Epithelial cell of esophagus (primary cell): ENCODE measurements around the gene AHI1.

Experiments used
- DNase-seq: peaks from one replicate; pipeline ENCODE4 v3.0.0; 2010; ENCODE audit warnings: low read depth
- H3K4me3 ChIP-seq: 2 replicates; pipeline ENCODE4 v1.5.1; 2011; ENCODE audit warnings: mild to moderate bottlenecking, low read length, control low read depth
- CTCF ChIP-seq: IDR thresholded peaks from 2 replicates; pipeline ENCODE4 v1.5.1; 2011; ENCODE audit warnings: low read depth, mild to moderate bottlenecking, low read length, control low read depth, inconsistent platforms; ENCODE audit not compliant: insufficient read depth; ENCODE audit errors: missing control alignments

Gene AHI1

DNA sequence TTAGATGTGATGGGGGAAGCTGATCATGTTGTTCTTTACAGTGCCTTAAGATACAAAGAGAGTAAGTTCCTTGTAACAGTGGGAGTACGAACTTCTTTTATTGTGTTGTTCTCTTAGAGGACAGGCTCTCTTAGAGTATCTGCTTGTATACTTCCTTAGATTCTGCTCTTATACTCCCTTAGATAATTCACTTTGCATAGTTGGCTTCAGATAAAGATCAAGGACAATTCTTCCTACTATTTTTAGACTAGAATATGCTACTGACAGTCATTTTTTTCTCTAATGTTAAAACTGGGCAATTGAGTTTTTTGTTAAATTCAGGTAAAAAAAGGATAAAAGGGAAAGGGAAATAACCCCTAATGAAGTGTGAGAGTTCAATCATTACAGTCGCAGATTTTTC, 177.7 kb downstream of the AHI1 start:
- no peak for DNase-seq
- H3K4me3 ChIP-seq, result no peak overlapping the region
- TF ChIP-seq CTCF, result no peak

DNA sequence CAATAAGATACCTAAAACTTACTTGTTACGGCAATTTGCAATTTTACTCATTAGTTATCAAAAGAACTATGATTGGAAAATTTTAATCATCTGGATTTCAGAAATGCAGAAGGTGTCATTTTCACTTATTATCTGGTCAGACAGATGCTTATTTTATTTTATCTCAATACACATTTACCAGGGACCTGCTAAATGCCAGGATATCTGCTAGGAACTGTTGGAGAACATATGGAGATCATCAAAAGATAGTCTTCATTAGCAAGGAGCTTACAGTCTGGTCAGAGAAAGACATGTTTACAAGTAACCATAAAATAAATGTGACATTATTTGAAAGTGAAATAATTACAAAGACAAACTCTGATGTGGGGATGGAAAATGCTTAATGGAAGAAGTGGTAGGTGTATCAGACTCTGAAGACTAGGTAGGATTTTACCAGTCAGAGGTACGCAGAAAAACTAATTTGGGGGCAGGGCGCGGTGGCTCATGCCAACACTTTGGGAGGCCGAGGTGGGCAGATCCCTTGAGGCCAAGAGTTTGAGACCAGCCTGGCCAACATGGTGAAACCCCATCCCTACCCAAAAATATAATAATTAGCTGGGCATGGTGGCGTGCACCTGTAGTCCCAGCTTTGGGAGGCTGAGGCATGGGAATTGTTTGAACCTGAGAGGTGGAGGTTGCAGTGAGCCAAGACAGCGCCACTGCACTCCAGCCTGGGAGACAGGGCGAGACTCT, 178.6 kb downstream of the AHI1 start:
- DNase-seq, result no peak
- no peak overlapping the region for H3K4me3 ChIP-seq
- no peak for TF ChIP-seq CTCF

DNA sequence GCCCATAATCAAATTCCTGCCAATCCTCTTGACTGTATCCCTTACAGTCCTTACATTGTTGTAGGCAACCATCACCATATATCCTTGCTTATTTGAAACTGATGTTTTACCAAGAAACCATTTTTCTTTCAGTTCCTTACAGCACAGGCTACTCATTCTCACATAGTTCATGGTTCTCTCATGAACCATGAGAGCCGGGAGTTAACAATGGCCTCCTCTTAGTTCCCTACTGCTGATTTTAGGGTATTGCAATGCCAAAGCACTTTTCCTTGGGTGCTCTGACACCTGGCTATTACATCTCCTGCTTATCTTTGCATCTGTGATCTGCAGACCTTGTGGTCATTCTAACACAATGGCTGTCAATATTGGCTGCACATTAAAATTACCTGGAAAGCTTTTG, 183.0 kb downstream of the AHI1 start:
- no peak for TF ChIP-seq CTCF
- H3K4me3 ChIP-seq, result no peak overlapping the region
- DNase-seq, result no peak

GRCh38 chr6:135311446-135312200, 185.9 kb downstream of the AHI1 start:
- H3K4me3 ChIP-seq, result no peak overlapping the region
- DNase-seq, result no peak
- TF ChIP-seq CTCF, result no peak

- no peak for DNase-seq
- no peak for TF ChIP-seq CTCF
- no peak overlapping the region for H3K4me3 ChIP-seq
Observed at GRCh38 chr6:135310291-135310690, 187.2 kb downstream of the AHI1 start.

DNA sequence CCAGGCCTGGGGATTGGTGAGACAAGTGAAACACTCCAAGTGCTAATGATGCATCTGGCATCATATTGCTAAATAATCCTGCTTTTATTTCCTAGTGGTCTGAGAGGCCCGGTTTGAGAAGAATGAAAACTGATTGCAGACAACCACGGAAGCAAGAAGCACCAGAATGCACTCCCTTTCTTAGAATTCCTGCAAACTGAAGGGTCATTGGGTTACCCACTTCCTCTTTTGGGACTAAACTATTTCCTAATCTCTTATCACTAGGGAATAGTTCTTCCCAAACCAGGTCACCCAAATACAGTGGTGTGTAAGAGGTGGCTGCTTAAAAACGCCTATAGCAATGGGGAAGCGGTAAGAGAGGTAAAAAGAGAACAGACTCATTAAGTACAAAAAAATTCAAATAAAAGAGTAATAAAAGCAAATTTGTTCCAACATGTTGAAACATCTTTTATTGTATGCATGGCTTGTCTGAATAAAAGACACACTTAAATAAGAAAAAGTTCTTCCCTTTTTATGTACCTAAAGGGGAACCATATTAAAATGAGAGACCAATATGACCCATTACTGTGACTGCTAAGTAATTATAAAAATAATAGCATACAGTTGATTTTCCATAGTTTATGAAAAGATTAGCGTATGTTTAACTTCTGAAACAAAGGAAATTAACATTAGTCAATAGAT, 190.7 kb downstream of the AHI1 start:
- TF ChIP-seq CTCF, result no peak
- no peak overlapping the region for H3K4me3 ChIP-seq
- DNase-seq, result no peak
